Neuronal stem cell (in vitro differentiated cells): ENCODE data around the gene CADPS.

Source experiments
- DNase-seq: peaks from one replicate; pipeline ENCODE4 v3.0.0-alpha.2; 2013; ENCODE audit warnings: low spot score
- H2AFZ ChIP-seq: one replicate; pipeline ENCODE4 v1.6.1; 2013; ENCODE audit warnings: mild to moderate bottlenecking, low read length, inconsistent platforms
- H2AK5ac ChIP-seq: 2 replicates; pipeline ENCODE4 v1.6.1; 2013; ENCODE audit warnings: low read depth, mild to moderate bottlenecking, inconsistent platforms, low read length, moderate library complexity, mixed read lengths
- H2BK120ac ChIP-seq: 2 replicates; pipeline ENCODE4 v1.6.1; 2013; ENCODE audit warnings: low read depth, mild to moderate bottlenecking, inconsistent platforms, low read length, moderate library complexity, mixed read lengths
- H2BK12ac ChIP-seq: one replicate; pipeline ENCODE4 v1.6.1; 2013; ENCODE audit warnings: low read length, inconsistent platforms
- H2BK15ac ChIP-seq: 2 replicates; pipeline ENCODE4 v1.6.1; 2013; ENCODE audit warnings: mild to moderate bottlenecking, low read length, inconsistent platforms, mixed read lengths
- H2BK5ac ChIP-seq: one replicate; pipeline ENCODE4 v1.6.1; 2013; ENCODE audit warnings: inconsistent platforms, mild to moderate bottlenecking, low read length, moderate library complexity
- H3K14ac ChIP-seq: one replicate; pipeline ENCODE4 v1.6.1; 2013; ENCODE audit warnings: low read length, inconsistent platforms
- H3K18ac ChIP-seq: 2 replicates; pipeline ENCODE4 v1.6.1; 2013; ENCODE audit warnings: low read length, inconsistent platforms
- H3K23ac ChIP-seq: 2 replicates; pipeline ENCODE4 v1.6.1; 2013; ENCODE audit warnings: low read depth, mild to moderate bottlenecking, mixed read lengths, low read length, inconsistent platforms; ENCODE audit not compliant: poor library complexity
- H3K27ac ChIP-seq: replicated peaks from 3 replicates; pipeline ENCODE4 v1.5.1; 2013; ENCODE audit warnings: low read length, inconsistent platforms
- H3K27me3 ChIP-seq, 3 experiments: 2 replicates each; pipeline ENCODE4 v1.6.1; 2013; ENCODE audit warnings: low read length in 3 of 3, mild to moderate bottlenecking in 2 of 3, inconsistent platforms in 1 of 3, low read depth in 1 of 3, mixed read lengths in 1 of 3, moderate library complexity in 1 of 3; ENCODE audit not compliant: control insufficient read depth in 3 of 3, insufficient read depth in 3 of 3
- H3K36me3 ChIP-seq, 2 donors: replicated peaks in 1 of 2; 2 replicates each; pipeline ENCODE4 v1.6.1; 2013; ENCODE audit warnings: low read length in 2 of 2; ENCODE audit not compliant: control insufficient read depth in 2 of 2, insufficient read depth in 2 of 2
- H3K4ac ChIP-seq: 2 replicates; pipeline ENCODE4 v1.6.1; 2013; ENCODE audit warnings: inconsistent platforms, mild to moderate bottlenecking, low read length, moderate library complexity
- H3K4me1 ChIP-seq, 2 donors: 1 replicate in 1 of 2; 2 replicates in 1 of 2; pipeline ENCODE4 v1.6.1; 2013; ENCODE audit warnings: low read length in 2 of 2, low read depth in 1 of 2; ENCODE audit not compliant: control insufficient read depth in 2 of 2, insufficient read depth in 1 of 2
- H3K4me2 ChIP-seq: one replicate; pipeline ENCODE4 v1.6.1; 2013; ENCODE audit warnings: mild to moderate bottlenecking, low read length, inconsistent platforms; ENCODE audit not compliant: insufficient read depth, poor library complexity, severe bottlenecking
- H3K4me3 ChIP-seq, 2 donors: 2 replicates each; pipeline ENCODE4 v1.5.1; 2013; ENCODE audit warnings: low read length in 2 of 2, mild to moderate bottlenecking in 2 of 2, inconsistent platforms in 1 of 2, moderate library complexity in 1 of 2
- H3K79me1 ChIP-seq: one replicate; pipeline ENCODE4 v1.6.1; 2013; ENCODE audit warnings: low read depth, mild to moderate bottlenecking, inconsistent platforms, low read length, moderate library complexity
- H3K9ac ChIP-seq: one replicate; pipeline ENCODE4 v1.6.1; 2013; ENCODE audit warnings: mild to moderate bottlenecking, low read depth, low read length, inconsistent platforms; ENCODE audit not compliant: poor library complexity
- H3K9me3 ChIP-seq, 2 donors: replicated peaks in 1 of 2; 2 replicates each; pipeline versions ENCODE3 to v1.6.1; 2013; ENCODE audit warnings: low read length in 2 of 2, mild to moderate bottlenecking in 2 of 2, inconsistent platforms in 1 of 2, low read depth in 1 of 2, mixed read lengths in 1 of 2, moderate library complexity in 1 of 2; ENCODE audit not compliant: control insufficient read depth in 2 of 2, insufficient read depth in 1 of 2
- H4K8ac ChIP-seq: one replicate; pipeline ENCODE4 v1.6.1; 2013; ENCODE audit warnings: low read depth, mild to moderate bottlenecking, inconsistent platforms, low read length, moderate library complexity
- H4K91ac ChIP-seq: one replicate; pipeline ENCODE4 v1.6.1; 2013; ENCODE audit warnings: low read length, low read depth, mild to moderate bottlenecking, inconsistent platforms; ENCODE audit not compliant: poor library complexity
- WGBS, 2 donors: extraction: QIAGEN DNeasy Blood & Tissue Kit; methylation state at CpG; one replicate each; pipeline ENCODE4 v1.1.7; 2013; ENCODE audit warnings: missing lambda C conversion rate in 2 of 2, mixed read lengths in 1 of 2; ENCODE audit not compliant: insufficient read length in 2 of 2, insufficient replicate concordance in 1 of 2; ENCODE audit errors: extremely low coverage in 2 of 2; 5-methylcytosine and 5-hydroxymethylcytosine counted together

CADPS gene

GRCh38 chr3:62482961-62483360, 392.3 kb downstream of the CADPS start:
- H3K4me3 ChIP-seq = no peak overlapping the region
- H3K4ac ChIP-seq = no peak overlapping the region
- no peak overlapping the region for H4K8ac ChIP-seq
- no peak overlapping the region for H2BK15ac ChIP-seq
- H2BK120ac ChIP-seq = no peak overlapping the region
- no peaks in the 10 kb centered on the region for H3K36me3 ChIP-seq
- H2AFZ ChIP-seq = no peak overlapping the region
- peaks cover 0 to 32% (median 0%) of the 10 kb centered on the region in 3 experiments for H3K27me3 ChIP-seq
- H4K91ac ChIP-seq = no peak overlapping the region
- no peaks in the 10 kb centered on the region for H3K9me3 ChIP-seq
- no peak overlapping the region for H3K9ac ChIP-seq
- H2AK5ac ChIP-seq = no peak overlapping the region
- H2BK5ac ChIP-seq = no peak overlapping the region
- H2BK12ac ChIP-seq = no peak overlapping the region
- DNase-seq = no peak
- no peaks in the 10 kb centered on the region for H3K4me1 ChIP-seq
- WGBS, 2 donors = no CpG with 5 or more reads among the region's 4 CpGs
- no peak overlapping the region for H3K27ac ChIP-seq
- H3K79me1 ChIP-seq = no peaks in the 10 kb centered on the region
- peak overlapping the region; percentile 21 for H3K18ac ChIP-seq
- no peak overlapping the region for H3K14ac ChIP-seq
- no peak overlapping the region for H3K4me2 ChIP-seq
- no peak overlapping the region for H3K23ac ChIP-seq

GRCh38 chr3:62481962-62482361, 393.3 kb downstream of the CADPS start:
- Histone ChIP-seq H3K4me2 (no peak overlapping the region), H2AK5ac (no peak overlapping the region), H2BK12ac (no peak overlapping the region), H3K27me3 (peaks cover 0 to 42% (median 0%) of the 10 kb centered on the region in 3 experiments), H2AFZ (no peak overlapping the region), H3K18ac (no peak overlapping the region), H2BK5ac (no peak overlapping the region), H3K9me3 (no peaks in the 10 kb centered on the region), H2BK15ac (no peak overlapping the region), H3K4ac (no peak overlapping the region), H3K27ac (no peak overlapping the region), H2BK120ac (no peak overlapping the region), H3K36me3 (no peaks in the 10 kb centered on the region), H3K4me3 (no peak overlapping the region), H4K8ac (no peak overlapping the region), H3K23ac (no peak overlapping the region), H3K79me1 (no peaks in the 10 kb centered on the region), H3K14ac (no peak overlapping the region), H3K4me1 (no peaks in the 10 kb centered on the region), H3K9ac (no peak overlapping the region), H4K91ac (no peak overlapping the region)
- WGBS, 2 donors = no CpG with 5 or more reads among the region's 2 CpGs
- no peak for DNase-seq

- Histone ChIP-seq H2AK5ac (no peak overlapping the region), H3K23ac (no peak overlapping the region), H4K91ac (no peak overlapping the region), H2BK12ac (no peak overlapping the region), H3K18ac (no peak overlapping the region), H3K4me3 (no peak overlapping the region), H4K8ac (no peak overlapping the region), H3K4ac (no peak overlapping the region), H3K27ac (no peak overlapping the region), H3K9ac (no peak overlapping the region), H2AFZ (no peak overlapping the region), H3K14ac (no peak overlapping the region), H3K36me3 (no peaks in the 10 kb centered on the region), H3K27me3 (peaks cover 0 to 54% (median 0%) of the 10 kb centered on the region in 3 experiments), H3K4me1 (no peaks in the 10 kb centered on the region), H3K9me3 (no peaks in the 10 kb centered on the region), H2BK5ac (no peak overlapping the region), H3K4me2 (no peak overlapping the region), H2BK15ac (no peak overlapping the region), H3K79me1 (no peaks in the 10 kb centered on the region), H2BK120ac (no peak overlapping the region)
- WGBS, 2 donors = no CpG with 5 or more reads among the region's 1 CpG
- no peak for DNase-seq
These were observed 395.2 kb downstream of the CADPS start for GRCh38 chr3:62480056-62480455.

GRCh38 chr3:62479326-62479725, 395.9 kb downstream of the CADPS start:
- H2BK5ac ChIP-seq = no peak overlapping the region
- no peak overlapping the region for H4K8ac ChIP-seq
- H3K4me3 ChIP-seq = no peak overlapping the region
- H2AK5ac ChIP-seq = no peak overlapping the region
- no peaks in the 10 kb centered on the region for H3K36me3 ChIP-seq
- no peak for DNase-seq
- no peak overlapping the region for H2AFZ ChIP-seq
- H3K18ac ChIP-seq = no peak overlapping the region
- H2BK12ac ChIP-seq = no peak overlapping the region
- WGBS, 2 donors = no CpG with 5 or more reads among the region's 9 CpGs
- H3K9me3 ChIP-seq = no peaks in the 10 kb centered on the region
- H3K4ac ChIP-seq = no peak overlapping the region
- H3K4me1 ChIP-seq = peaks cover 0 to under 1% of the 10 kb centered on the region in 2 donors
- no peak overlapping the region for H2BK120ac ChIP-seq
- H3K23ac ChIP-seq = no peak overlapping the region
- no peak overlapping the region for H3K9ac ChIP-seq
- no peak overlapping the region for H3K4me2 ChIP-seq
- no peak overlapping the region for H4K91ac ChIP-seq
- no peaks in the 10 kb centered on the region for H3K79me1 ChIP-seq
- no peak overlapping the region for H3K14ac ChIP-seq
- peaks cover 0 to 49% (median 0%) of the 10 kb centered on the region in 3 experiments for H3K27me3 ChIP-seq
- no peak overlapping the region for H2BK15ac ChIP-seq
- H3K27ac ChIP-seq = no peak overlapping the region
